GM12801 (cell line): ENCODE data around the gene NUDT1.

Experiments
- CTCF ChIP-seq: IDR thresholded peaks from one replicate; pipeline ENCODE4 v1.5.1; 2011; ENCODE audit warnings: control low read depth; ENCODE audit not compliant: insufficient read length; ENCODE audit errors: extremely low read depth

The NUDT1 gene

GRCh38 chr7:2253021-2253420, 11.0 kb downstream of the NUDT1 start:
- no peak for TF ChIP-seq CTCF

GRCh38 chr7:2253525-2254244, 11.7 kb downstream of the NUDT1 start:
- no peak for TF ChIP-seq CTCF

- no peak for TF ChIP-seq CTCF
These were observed 12.6 kb downstream of the NUDT1 start for GRCh38 chr7:2254429-2255144.

- no peak for TF ChIP-seq CTCF
These were observed 13.4 kb downstream of the NUDT1 start for GRCh38 chr7:2255145-2256139.

- no peak for TF ChIP-seq CTCF
These were observed 14.4 kb downstream of the NUDT1 start for GRCh38 chr7:2256306-2257045.

GRCh38 chr7:2257046-2257551, 15.1 kb downstream of the NUDT1 start:
- TF ChIP-seq CTCF = no peak
